Psoas muscle (tissue), 8 donors: Measurements from ENCODE around the gene DNAJB12. TPM values are rescaled to one million over a fixed set of nuclear protein-coding genes. Genes with fewer than 3 reads are reported as not detected.
"Not testable (repeated sequence)": the region's sequence is repeated elsewhere in the genome, so short reads cannot be mapped to it uniquely, and the experiment has no call there.

Experiments used
- ATAC-seq, 4 donors: fragments of 200-7000 bp; cut with Tn5 transposase; one replicate each; pipeline ENCODE4 v1.9.1; 2020; ENCODE audit warnings: moderate library complexity in 3 of 4, mild to moderate bottlenecking in 2 of 4
- DNase-seq, 2 donors: peaks; one replicate each; pipeline ENCODE4 v3.0.0-alpha.2; 2020
- H3K27ac ChIP-seq: fragments of 200-600 bp; one replicate; pipeline ENCODE4 v1.8.0; 2022
- H3K27me3 ChIP-seq, 3 donors: fragments of 200-600 bp in 1 of 3; one replicate each; pipeline versions ENCODE4 v1.6.1 to v1.8.0; 2013 to 2022; ENCODE audit warnings: low read length in 2 of 3, mild to moderate bottlenecking in 2 of 3, moderate library complexity in 1 of 3; ENCODE audit not compliant: insufficient read depth in 3 of 3
- H3K36me3 ChIP-seq, 2 donors: fragments of 200-600 bp in 1 of 2; one replicate each; pipeline versions ENCODE4 v1.6.1 to v1.8.0; 2013 to 2022; ENCODE audit warnings: low read depth in 1 of 2, mild to moderate bottlenecking in 1 of 2, moderate library complexity in 1 of 2; ENCODE audit not compliant: insufficient read depth in 1 of 2
- H3K4me1 ChIP-seq: fragments of 200-600 bp; one replicate; pipeline ENCODE4 v1.8.0; 2022
- H3K4me3 ChIP-seq: fragments of 200-600 bp; one replicate; pipeline ENCODE4 v1.8.0; 2022; ENCODE audit warnings: mild to moderate bottlenecking
- H3K9me3 ChIP-seq: fragments of 200-600 bp; one replicate; pipeline ENCODE4 v1.8.0; 2022
- WGBS, 3 donors: extraction: QIAGEN DNeasy Blood & Tissue Kit; methylation state at CpG; one replicate each; pipeline versions ENCODE4 v1.1.6 to v1.1.7; 2013; 5-methylcytosine and 5-hydroxymethylcytosine counted together
- intact Hi-C, 2 donors: fragments of 100-400 bp; cut with DNase I; formaldehyde crosslinking; loops; one replicate each; pipeline versions ENCODE4 v1.11.0 to v1.14.2; 2022
- polyA plus RNA-seq, 3 donors: library from polyadenylated mRNA; stranded (reverse); fragments of 200-250 nt; gene quantifications; one replicate each; pipeline ENCODE4 v1.2.3, GENCODE V29; 2013
- total RNA-seq, 4 donors: library from RNA; stranded (reverse); fragmentation: NEBNext Ultra II Directional in 2 of 4; extraction: Animal tissue kit (Norgen Biotek cat#: 25700) in 2 of 4; gene quantifications; one replicate each; pipeline versions ENCODE4 v1.2.1 to v1.2.4, GENCODE V29; 2021 to 2023
- TF ChIP-seq, protein P1 (sequence below): fragments of 200-600 bp; IDR thresholded peaks from one replicate; pipeline ENCODE4 v1.8.0; 2022; ENCODE audit warnings: antibody characterized with exemption
- donor health status: healthy with polysubstance abuse.
- donor health status: DM: no; HTN: no; CAD: no; lungs with moderate emphysema.
- donor health status: Bipolar disorder and iron deficiency.
- donor health status: healthy.
- donor health status: DM: yes; HTN: yes; CAD: no.
- donor health status: DM: no; HTN: no; CAD: no.
- donor health status: DM: no; HTN: no; CAD: no.
- donor health status: DM: yes; HTN: yes; CAD: no.

Gene DNAJB12
- total and polyA plus RNA-seq, 7 donors = 22.1 to 38.7 (median 24.9) TPM

DNA sequence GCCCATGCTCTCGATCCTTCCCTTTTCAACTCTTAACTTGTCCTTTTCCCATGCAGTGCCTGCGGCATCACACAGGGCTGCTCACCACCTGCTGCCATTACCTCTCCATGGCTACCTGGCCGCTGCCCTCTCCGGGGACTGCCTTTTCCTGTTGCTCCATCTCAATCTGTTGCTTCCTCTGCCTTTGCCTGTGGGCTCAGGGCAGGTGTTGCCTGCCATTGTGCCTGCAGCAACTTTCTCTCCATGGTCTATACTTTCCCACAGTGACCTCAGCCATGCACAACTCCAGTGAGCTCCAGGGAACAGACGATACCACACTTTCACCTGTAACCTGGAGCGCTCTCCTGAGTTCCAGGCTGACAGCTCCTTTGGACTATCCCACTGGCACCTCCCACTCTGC, 3.2 kb downstream of the DNAJB12 start:
- TF ChIP-seq, protein P1, sequence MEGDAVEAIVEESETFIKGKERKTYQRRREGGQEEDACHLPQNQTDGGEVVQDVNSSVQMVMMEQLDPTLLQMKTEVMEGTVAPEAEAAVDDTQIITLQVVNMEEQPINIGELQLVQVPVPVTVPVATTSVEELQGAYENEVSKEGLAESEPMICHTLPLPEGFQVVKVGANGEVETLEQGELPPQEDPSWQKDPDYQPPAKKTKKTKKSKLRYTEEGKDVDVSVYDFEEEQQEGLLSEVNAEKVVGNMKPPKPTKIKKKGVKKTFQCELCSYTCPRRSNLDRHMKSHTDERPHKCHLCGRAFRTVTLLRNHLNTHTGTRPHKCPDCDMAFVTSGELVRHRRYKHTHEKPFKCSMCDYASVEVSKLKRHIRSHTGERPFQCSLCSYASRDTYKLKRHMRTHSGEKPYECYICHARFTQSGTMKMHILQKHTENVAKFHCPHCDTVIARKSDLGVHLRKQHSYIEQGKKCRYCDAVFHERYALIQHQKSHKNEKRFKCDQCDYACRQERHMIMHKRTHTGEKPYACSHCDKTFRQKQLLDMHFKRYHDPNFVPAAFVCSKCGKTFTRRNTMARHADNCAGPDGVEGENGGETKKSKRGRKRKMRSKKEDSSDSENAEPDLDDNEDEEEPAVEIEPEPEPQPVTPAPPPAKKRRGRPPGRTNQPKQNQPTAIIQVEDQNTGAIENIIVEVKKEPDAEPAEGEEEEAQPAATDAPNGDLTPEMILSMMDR = no peak
- H3K27me3 ChIP-seq = no peaks in the 10 kb centered on the region
- intact Hi-C loops = no loop called here
- H3K4me1 ChIP-seq = peaks cover 20% of the 10 kb centered on the region
- no peak overlapping the region for H3K4me3 ChIP-seq
- WGBS, 3 donors = 91 to 93% (median 93%) methylated on average over 6 of the region's 6 CpGs
- H3K9me3 ChIP-seq = no peaks in the 10 kb centered on the region
- H3K36me3 ChIP-seq = peaks cover 0 to 37% of the 10 kb centered on the region in 2 donors
- DNase-seq (no peak), ATAC-seq (no peak)
- H3K27ac ChIP-seq = no peak overlapping the region

- TF ChIP-seq, protein P1 = no peak
- ATAC-seq (no peak), DNase-seq (no peak)
- no peak overlapping the region for H3K27ac ChIP-seq
- no peaks in the 10 kb centered on the region for H3K9me3 ChIP-seq
- 85 to 96% (median 90%) methylated on average over 2 of the region's 2 CpGs for WGBS, 3 donors
- H3K36me3 ChIP-seq = peaks cover 0 to 46% of the 10 kb centered on the region in 2 donors
- intact Hi-C loops = loop anchor here in 1 of 2 donors (10.0 kb wide), 1 partner anchor 1035 kb away; the partner anchor contains the start of gene SLC29A3
- no peaks in the 10 kb centered on the region for H3K27me3 ChIP-seq
- no peak overlapping the region for H3K4me3 ChIP-seq
- peaks cover 20% of the 10 kb centered on the region for H3K4me1 ChIP-seq
Observed at GRCh38 chr10:72349438-72349837, 5.3 kb downstream of the DNAJB12 start.

GRCh38 chr10:72348282-72348681, 6.4 kb downstream of the DNAJB12 start:
- H3K27ac ChIP-seq = no peak overlapping the region
- H3K36me3 ChIP-seq = peaks cover 0 to 58% of the 10 kb centered on the region in 2 donors
- H3K27me3 ChIP-seq = no peaks in the 10 kb centered on the region
- no peaks in the 10 kb centered on the region for H3K9me3 ChIP-seq
- intact Hi-C loops = loop anchor here in 1 of 2 donors (10.0 kb wide), 1 partner anchor 1033 kb away; the partner anchor contains the start of gene SLC29A3
- TF ChIP-seq, protein P1 = no peak
- peaks cover 16% of the 10 kb centered on the region for H3K4me1 ChIP-seq
- 82 to 87% (median 84%) methylated on average over 7 of the region's 7 CpGs for WGBS, 3 donors
- H3K4me3 ChIP-seq = no peak overlapping the region
- DNase-seq (peak in 1 of 2 donors; percentile 39), ATAC-seq (no peak)

GRCh38 chr10:72346117-72346516, 8.6 kb downstream of the DNAJB12 start:
- not testable (repeated sequence) for DNase-seq, ATAC-seq, H3K4me1 ChIP-seq, H3K27ac ChIP-seq, H3K9me3 ChIP-seq, H3K4me3 ChIP-seq, H3K27me3 ChIP-seq
- WGBS, 3 donors = 90 to 95% (median 95%) methylated on average over 6 to 7 of the region's 7 CpGs
- intact Hi-C loops = loop anchor here in 1 of 2 donors (10.0 kb wide), 1 partner anchor 1031 kb away; the partner anchor contains the start of gene SLC29A3
- peaks cover 0 to 68% of the 10 kb centered on the region in 2 donors for H3K36me3 ChIP-seq

DNA sequence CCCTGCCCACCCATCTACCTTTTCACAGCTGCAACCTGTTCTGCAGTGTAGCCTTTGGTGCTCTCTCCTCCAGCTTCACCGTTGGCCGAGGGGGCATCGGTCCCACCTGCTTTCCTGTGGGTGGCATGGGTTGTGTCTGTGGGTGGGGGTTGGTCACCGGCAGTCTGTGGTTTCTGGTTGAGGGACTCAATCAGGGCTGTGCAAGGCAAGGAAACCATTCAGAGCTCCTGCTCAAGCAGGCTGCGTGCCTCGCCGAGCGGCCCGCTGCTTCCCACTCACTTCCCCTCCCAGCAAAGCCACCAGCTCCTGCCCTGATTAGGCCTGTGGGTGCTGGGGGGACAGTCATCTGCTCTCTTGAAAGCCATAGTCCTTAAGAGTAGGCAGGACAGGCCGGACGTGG, 9.8 kb downstream of the DNAJB12 start:
- no peaks in the 10 kb centered on the region for H3K9me3 ChIP-seq
- H3K4me1 ChIP-seq = peaks cover 7% of the 10 kb centered on the region
- H3K36me3 ChIP-seq = peaks cover 0 to 72% of the 10 kb centered on the region in 2 donors
- TF ChIP-seq, protein P1 = no peak
- H3K27me3 ChIP-seq = no peaks in the 10 kb centered on the region
- no peak for ATAC-seq
- WGBS, 3 donors = 90 to 96% (median 93%) methylated on average over 11 of the region's 11 CpGs
- intact Hi-C loops = loop anchor here in 1 of 2 donors (10.0 kb wide), 1 partner anchor 1030 kb away; the partner anchor contains the start of gene SLC29A3
- H3K27ac ChIP-seq = no peak overlapping the region
- no peak overlapping the region for H3K4me3 ChIP-seq
- peak in 1 of 2 donors; percentile 46 for DNase-seq
